Neural cell (in vitro differentiated cells): ENCODE data around the gene ITGB5. TPM values are rescaled to one million over a fixed set of nuclear protein-coding genes. Genes with fewer than 3 reads are reported as not detected.

Source experiments
- H2AFZ ChIP-seq: fragments of 200-600, 300-800 bp; sonication (generic), shearing (Covaris generic); 2 replicates; pipeline ENCODE4 v1.6.0; 2014; ENCODE audit warnings: low read depth, mild to moderate bottlenecking, antibody characterized with exemption, low read length, moderate library complexity
- H3F3A ChIP-seq: fragments of 200-600 bp; shearing (Covaris generic); 2 replicates; pipeline ENCODE4 v1.6.1; 2016; ENCODE audit warnings: mild to moderate bottlenecking, moderate library complexity, mixed read lengths, antibody characterized with exemption, low read length; ENCODE audit not compliant: insufficient read depth, poor library complexity, severe bottlenecking
- H3K27ac ChIP-seq: fragments of 200-600, 300-800 bp; sonication (generic), shearing (Covaris generic); 2 replicates; pipeline ENCODE4 v1.5.1; 2014; ENCODE audit warnings: mild to moderate bottlenecking, low read length, moderate library complexity
- H3K27me3 ChIP-seq: fragments of 300-800, 200-600 bp; sonication (generic), shearing (Covaris generic); 2 replicates; pipeline ENCODE4 v1.6.0; 2014; ENCODE audit warnings: mild to moderate bottlenecking, low read depth, low read length, moderate library complexity; ENCODE audit not compliant: insufficient read depth
- H3K36me3 ChIP-seq: fragments of 300-800, 200-600 bp; sonication (generic), shearing (Covaris generic); 2 replicates; pipeline ENCODE4 v1.5.1; 2014; ENCODE audit warnings: mild to moderate bottlenecking, antibody characterized with exemption, low read length, moderate library complexity; ENCODE audit not compliant: insufficient read depth
- H3K4me2 ChIP-seq: fragments of 300-800, 200-600 bp; sonication (generic), shearing (Covaris generic); 2 replicates; pipeline ENCODE4 v1.6.0; 2014; ENCODE audit warnings: mild to moderate bottlenecking, low read length
- H3K4me3 ChIP-seq: fragments of 300-800, 200-600 bp; sonication (generic), shearing (Covaris generic); 2 replicates; pipeline ENCODE4 v1.5.1; 2014; ENCODE audit warnings: mild to moderate bottlenecking, low read length, moderate library complexity
- H3K79me2 ChIP-seq: fragments of 200-600 bp; shearing (Covaris generic); replicated peaks from 2 replicates; pipeline ENCODE4 v1.6.0; 2014; ENCODE audit warnings: mild to moderate bottlenecking, low read length, moderate library complexity; ENCODE audit not compliant: insufficient read depth
- H3K9ac ChIP-seq: fragments of 300-800, 200-600 bp; sonication (generic), shearing (Covaris generic); 2 replicates; pipeline ENCODE4 v1.6.1; 2016; ENCODE audit warnings: mild to moderate bottlenecking, low read length, mixed read lengths
- H3K9me2 ChIP-seq: fragments of 200-600 bp; shearing (Covaris generic); 2 replicates; pipeline ENCODE4 v1.6.1; 2016; ENCODE audit warnings: mild to moderate bottlenecking, low read length, mixed read lengths; ENCODE audit not compliant: insufficient read depth
- H3K9me3 ChIP-seq: fragments of 200-600, 300-800 bp; sonication (generic), shearing (Covaris generic); 2 replicates; pipeline ENCODE4 v1.6.1; 2016; ENCODE audit warnings: mild to moderate bottlenecking, mixed run types, low read length, moderate library complexity, mixed read lengths
- H4K20me1 ChIP-seq: fragments of 200-600 bp; shearing (Covaris generic); 2 replicates; pipeline ENCODE4 v1.6.1; 2016; ENCODE audit warnings: mild to moderate bottlenecking, mixed run types; ENCODE audit not compliant: insufficient read depth
- CTCF ChIP-seq: fragments of 450-650 bp; IDR thresholded peaks from 2 replicates; pipeline ENCODE4 v1.5.1; 2014; ENCODE audit warnings: antibody characterized with exemption, mild to moderate bottlenecking, moderate library complexity; ENCODE audit not compliant: poor library complexity, severe bottlenecking
- EP300 ChIP-seq: fragments of 450-650 bp; conservative IDR thresholded peaks from 2 replicates; pipeline ENCODE4 v1.6.1; 2014; ENCODE audit warnings: antibody characterized with exemption, mild to moderate bottlenecking, moderate library complexity; ENCODE audit not compliant: poor library complexity, severe bottlenecking
- EZH2 ChIP-seq: fragments of 200-600, 300-800 bp; shearing (Covaris generic), sonication (generic); IDR thresholded peaks from 2 replicates; pipeline ENCODE4 v1.6.1; 2014; ENCODE audit warnings: antibody characterized with exemption, low read length, borderline replicate concordance, mild to moderate bottlenecking; ENCODE audit not compliant: insufficient read depth, poor library complexity, severe bottlenecking
- MXI1 ChIP-seq: fragments of 450-650 bp; conservative IDR thresholded peaks from 2 replicates; pipeline ENCODE4 v1.6.1; 2014; ENCODE audit warnings: antibody characterized with exemption, mild to moderate bottlenecking; ENCODE audit not compliant: poor library complexity, severe bottlenecking
- POLR2AphosphoS5 ChIP-seq: IDR thresholded peaks from 2 replicates; pipeline ENCODE4 v1.6.1; 2012
- RAD21 ChIP-seq: fragments of 450-650 bp; conservative IDR thresholded peaks from 2 replicates; pipeline ENCODE4 v1.6.1; 2014; ENCODE audit warnings: antibody characterized with exemption, mild to moderate bottlenecking, moderate library complexity
- REST ChIP-seq: IDR thresholded peaks from 2 replicates; pipeline ENCODE4 v1.6.1; 2012; ENCODE audit warnings: borderline replicate concordance
- SMC3 ChIP-seq: fragments of 450-650 bp; conservative IDR thresholded peaks from 2 replicates; pipeline ENCODE4 v1.6.1; 2014; ENCODE audit warnings: antibody characterized with exemption, mild to moderate bottlenecking, moderate library complexity; ENCODE audit not compliant: poor library complexity
- TAF1 ChIP-seq: IDR thresholded peaks from 2 replicates; pipeline ENCODE4 v1.6.1; 2012; ENCODE audit warnings: low read depth
- polyA plus RNA-seq: library from polyadenylated mRNA; depleted of rRNA; stranded (reverse); fragments of >200 nt; gene quantifications from 2 replicates; pipeline ENCODE4 v1.2.3, GENCODE V29; 2014

Gene ITGB5
- polyA plus RNA-seq, 1 donor from 2014 or later, result 1.2 TPM

GRCh38 chr3:124888482-124889441 lies 1.6 kb upstream of the ITGB5 start:
- Histone ChIP-seq H3K36me3 (no peaks in the 10 kb centered on the region), H3K9me3 (no peaks in the 10 kb centered on the region), H3K9ac (no peak overlapping the region), H3K79me2 (no peaks in the 10 kb centered on the region), H3K9me2 (no peaks in the 10 kb centered on the region), H3F3A (no peaks in the 10 kb centered on the region), H3K4me3 (no peak overlapping the region), H2AFZ (no peak overlapping the region), H3K4me2 (no peak overlapping the region), H3K27me3 (peaks cover 50% of the 10 kb centered on the region), H4K20me1 (no peaks in the 10 kb centered on the region), H3K27ac (no peak overlapping the region)
- no peak for TF ChIP-seq REST

- H3K9ac ChIP-seq, result no peak overlapping the region
- H3K79me2 ChIP-seq, result no peaks in the 10 kb centered on the region
- TF ChIP-seq EZH2 (no peak), TAF1 (no peak), EP300 (no peak), MXI1 (no peak), REST (no peak), CTCF (no peak), SMC3 (no peak), POLR2AphosphoS5 (no peak), RAD21 (no peak)
- peaks cover 56% of the 10 kb centered on the region for H3K27me3 ChIP-seq
- H3K4me2 ChIP-seq, result no peak overlapping the region
- no peaks in the 10 kb centered on the region for H3K36me3 ChIP-seq
- no peak overlapping the region for H3K27ac ChIP-seq
- no peaks in the 10 kb centered on the region for H4K20me1 ChIP-seq
- no peak overlapping the region for H2AFZ ChIP-seq
- H3F3A ChIP-seq, result no peaks in the 10 kb centered on the region
- H3K4me3 ChIP-seq, result peak overlapping the region; percentile 70
- no peaks in the 10 kb centered on the region for H3K9me2 ChIP-seq
- no peaks in the 10 kb centered on the region for H3K9me3 ChIP-seq
Observed at GRCh38 chr3:124887932-124888298, 750 bp upstream of the ITGB5 start.
